GM21786 (cell line): Measurements from ENCODE around the gene UTF1.
"Not testable (repeated sequence)": the region's sequence is repeated elsewhere in the genome, so short reads cannot be mapped to it uniquely, and the experiment has no call there.

Experiments used
- ATAC-seq: cut with Tn5 transposase; IDR thresholded peaks from one replicate; pipeline ENCODE4 v1.9.1; 2021; ENCODE audit not compliant: unreplicated experiment

Gene UTF1

GRCh38 chr10:133224756-133225372 is 5.2 kb upstream of the UTF1 start:
- ATAC-seq, result no peak

- ATAC-seq, result no peak
Measured at GRCh38 chr10:133225707-133226191, 4.3 kb upstream of the UTF1 start.

- ATAC-seq, result no peak
Measured at GRCh38 chr10:133226251-133226808, 3.7 kb upstream of the UTF1 start.

- ATAC-seq, result no peak
Measured at GRCh38 chr10:133227256-133227655, 2.8 kb upstream of the UTF1 start.

- ATAC-seq, result no peak
Measured at GRCh38 chr10:133229265-133230043, 563 bp upstream of the UTF1 start.

GRCh38 chr10:133230387-133231195 is 574 bp downstream of the UTF1 start:
- no peak for ATAC-seq

GRCh38 chr10:133231244-133231945 is 1.4 kb downstream of the UTF1 start:
- ATAC-seq, result no peak

GRCh38 chr10:133231946-133232574 is 2.0 kb downstream of the UTF1 start:
- no peak for ATAC-seq

- ATAC-seq, result not testable (repeated sequence)
Measured at GRCh38 chr10:133234796-133235195, 4.8 kb downstream of the UTF1 start.

GRCh38 chr10:133235265-133235855 is 5.3 kb downstream of the UTF1 start:
- no peak for ATAC-seq

GRCh38 chr10:133235932-133236331 is 5.9 kb downstream of the UTF1 start:
- no peak for ATAC-seq

- ATAC-seq, result no peak
Measured at GRCh38 chr10:133236401-133237240, 6.6 kb downstream of the UTF1 start.

- no peak for ATAC-seq
Measured at GRCh38 chr10:133237241-133237587, 7.2 kb downstream of the UTF1 start.

- ATAC-seq, result no peak
Measured at GRCh38 chr10:133237588-133238465, 7.8 kb downstream of the UTF1 start, which contains the start of gene VENTX. VENTX (plus strand) TSS chr10:133237855; CDS start chr10:133237915, 60 bp downstream.

- ATAC-seq, result no peak
Measured at GRCh38 chr10:133238466-133238804, 8.4 kb downstream of the UTF1 start.

GRCh38 chr10:133239990-133240389 is 10.0 kb downstream of the UTF1 start:
- ATAC-seq, result no peak

GRCh38 chr10:133241501-133242205 is 11.6 kb downstream of the UTF1 start:
- no peak for ATAC-seq
